Neural cell (in vitro differentiated cells): ENCODE data around the gene RNF213. TPM values are rescaled to one million over a fixed set of nuclear protein-coding genes. Genes with fewer than 3 reads are reported as not detected.

Experiments
- H2AFZ ChIP-seq: fragments of 200-600, 300-800 bp; sonication (generic), shearing (Covaris generic); 2 replicates; pipeline ENCODE4 v1.6.0; 2014; ENCODE audit warnings: low read depth, mild to moderate bottlenecking, antibody characterized with exemption, low read length, moderate library complexity
- H3F3A ChIP-seq: fragments of 200-600 bp; shearing (Covaris generic); 2 replicates; pipeline ENCODE4 v1.6.1; 2016; ENCODE audit warnings: mild to moderate bottlenecking, moderate library complexity, mixed read lengths, antibody characterized with exemption, low read length; ENCODE audit not compliant: insufficient read depth, poor library complexity, severe bottlenecking
- H3K27ac ChIP-seq: fragments of 200-600, 300-800 bp; sonication (generic), shearing (Covaris generic); 2 replicates; pipeline ENCODE4 v1.5.1; 2014; ENCODE audit warnings: mild to moderate bottlenecking, low read length, moderate library complexity
- H3K27me3 ChIP-seq: fragments of 300-800, 200-600 bp; sonication (generic), shearing (Covaris generic); 2 replicates; pipeline ENCODE4 v1.6.0; 2014; ENCODE audit warnings: mild to moderate bottlenecking, low read depth, low read length, moderate library complexity; ENCODE audit not compliant: insufficient read depth
- H3K36me3 ChIP-seq: fragments of 300-800, 200-600 bp; sonication (generic), shearing (Covaris generic); 2 replicates; pipeline ENCODE4 v1.5.1; 2014; ENCODE audit warnings: mild to moderate bottlenecking, antibody characterized with exemption, low read length, moderate library complexity; ENCODE audit not compliant: insufficient read depth
- H3K4me2 ChIP-seq: fragments of 300-800, 200-600 bp; sonication (generic), shearing (Covaris generic); 2 replicates; pipeline ENCODE4 v1.6.0; 2014; ENCODE audit warnings: mild to moderate bottlenecking, low read length
- H3K4me3 ChIP-seq: fragments of 300-800, 200-600 bp; sonication (generic), shearing (Covaris generic); 2 replicates; pipeline ENCODE4 v1.5.1; 2014; ENCODE audit warnings: mild to moderate bottlenecking, low read length, moderate library complexity
- H3K79me2 ChIP-seq: fragments of 200-600 bp; shearing (Covaris generic); replicated peaks from 2 replicates; pipeline ENCODE4 v1.6.0; 2014; ENCODE audit warnings: mild to moderate bottlenecking, low read length, moderate library complexity; ENCODE audit not compliant: insufficient read depth
- H3K9ac ChIP-seq: fragments of 300-800, 200-600 bp; sonication (generic), shearing (Covaris generic); 2 replicates; pipeline ENCODE4 v1.6.1; 2016; ENCODE audit warnings: mild to moderate bottlenecking, low read length, mixed read lengths
- H3K9me2 ChIP-seq: fragments of 200-600 bp; shearing (Covaris generic); 2 replicates; pipeline ENCODE4 v1.6.1; 2016; ENCODE audit warnings: mild to moderate bottlenecking, low read length, mixed read lengths; ENCODE audit not compliant: insufficient read depth
- H3K9me3 ChIP-seq: fragments of 200-600, 300-800 bp; sonication (generic), shearing (Covaris generic); 2 replicates; pipeline ENCODE4 v1.6.1; 2016; ENCODE audit warnings: mild to moderate bottlenecking, mixed run types, low read length, moderate library complexity, mixed read lengths
- H4K20me1 ChIP-seq: fragments of 200-600 bp; shearing (Covaris generic); 2 replicates; pipeline ENCODE4 v1.6.1; 2016; ENCODE audit warnings: mild to moderate bottlenecking, mixed run types; ENCODE audit not compliant: insufficient read depth
- EP300 ChIP-seq: fragments of 450-650 bp; conservative IDR thresholded peaks from 2 replicates; pipeline ENCODE4 v1.6.1; 2014; ENCODE audit warnings: antibody characterized with exemption, mild to moderate bottlenecking, moderate library complexity; ENCODE audit not compliant: poor library complexity, severe bottlenecking
- EZH2 ChIP-seq: fragments of 200-600, 300-800 bp; shearing (Covaris generic), sonication (generic); IDR thresholded peaks from 2 replicates; pipeline ENCODE4 v1.6.1; 2014; ENCODE audit warnings: antibody characterized with exemption, low read length, borderline replicate concordance, mild to moderate bottlenecking; ENCODE audit not compliant: insufficient read depth, poor library complexity, severe bottlenecking
- MXI1 ChIP-seq: fragments of 450-650 bp; conservative IDR thresholded peaks from 2 replicates; pipeline ENCODE4 v1.6.1; 2014; ENCODE audit warnings: antibody characterized with exemption, mild to moderate bottlenecking; ENCODE audit not compliant: poor library complexity, severe bottlenecking
- POLR2AphosphoS5 ChIP-seq: IDR thresholded peaks from 2 replicates; pipeline ENCODE4 v1.6.1; 2012
- RAD21 ChIP-seq: fragments of 450-650 bp; conservative IDR thresholded peaks from 2 replicates; pipeline ENCODE4 v1.6.1; 2014; ENCODE audit warnings: antibody characterized with exemption, mild to moderate bottlenecking, moderate library complexity
- SMC3 ChIP-seq: fragments of 450-650 bp; conservative IDR thresholded peaks from 2 replicates; pipeline ENCODE4 v1.6.1; 2014; ENCODE audit warnings: antibody characterized with exemption, mild to moderate bottlenecking, moderate library complexity; ENCODE audit not compliant: poor library complexity
- TAF1 ChIP-seq: IDR thresholded peaks from 2 replicates; pipeline ENCODE4 v1.6.1; 2012; ENCODE audit warnings: low read depth
- polyA plus RNA-seq: library from polyadenylated mRNA; depleted of rRNA; stranded (reverse); fragments of >200 nt; gene quantifications from 2 replicates; pipeline ENCODE4 v1.2.3, GENCODE V29; 2014
- TF ChIP-seq, protein P1 (sequence below): IDR thresholded peaks from 2 replicates; pipeline ENCODE4 v1.6.1; 2012; ENCODE audit warnings: borderline replicate concordance
- TF ChIP-seq, protein P2 (sequence below): fragments of 450-650 bp; IDR thresholded peaks from 2 replicates; pipeline ENCODE4 v1.5.1; 2014; ENCODE audit warnings: antibody characterized with exemption, mild to moderate bottlenecking, moderate library complexity; ENCODE audit not compliant: poor library complexity, severe bottlenecking

Gene RNF213
- polyA plus RNA-seq, 1 donor from 2014 or later = 1.5 TPM

DNA sequence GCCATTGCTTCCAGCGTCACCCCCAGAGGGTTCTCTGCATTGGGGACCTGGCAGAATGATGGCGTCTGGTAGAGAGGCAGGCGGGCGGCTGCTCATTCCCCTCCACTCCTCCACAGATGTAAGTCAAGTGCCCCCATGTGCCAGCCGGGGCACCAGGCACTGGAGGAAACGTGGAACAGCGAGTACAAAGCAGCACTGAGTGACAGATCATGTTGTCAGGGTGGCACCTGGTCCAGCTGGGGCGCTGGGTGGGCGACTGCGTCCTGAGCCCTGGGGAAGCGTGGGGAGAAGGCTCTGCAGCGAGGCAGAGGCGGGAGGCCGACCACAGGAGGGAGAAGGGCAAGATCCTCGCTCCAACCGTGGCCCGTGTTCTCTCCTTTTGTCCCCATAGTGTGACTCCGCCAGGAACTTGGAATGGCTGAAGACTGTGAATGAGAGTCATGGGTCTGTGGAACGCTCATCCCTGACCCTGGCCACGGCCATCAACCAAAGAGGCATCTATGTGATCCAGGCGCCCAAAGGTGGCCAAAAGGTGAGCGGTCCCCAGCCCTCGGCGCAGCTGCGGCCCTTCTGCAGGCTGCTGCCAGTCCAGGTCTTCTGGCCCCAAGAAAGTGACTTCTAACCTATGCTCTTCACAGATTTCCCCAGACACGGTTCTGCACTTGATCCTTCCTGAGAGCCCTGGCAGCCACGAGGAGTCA, 76.7 kb downstream of the RNF213 start:
- H3K9me3 ChIP-seq = no peaks in the 10 kb centered on the region
- H3K9me2 ChIP-seq = no peaks in the 10 kb centered on the region
- no peak overlapping the region for H3K9ac ChIP-seq
- no peak overlapping the region for H2AFZ ChIP-seq
- no peak overlapping the region for H3K27ac ChIP-seq
- no peaks in the 10 kb centered on the region for H3K36me3 ChIP-seq
- no peak for TF ChIP-seq RAD21
- no peak for TF ChIP-seq EP300
- TF ChIP-seq, protein P1, sequence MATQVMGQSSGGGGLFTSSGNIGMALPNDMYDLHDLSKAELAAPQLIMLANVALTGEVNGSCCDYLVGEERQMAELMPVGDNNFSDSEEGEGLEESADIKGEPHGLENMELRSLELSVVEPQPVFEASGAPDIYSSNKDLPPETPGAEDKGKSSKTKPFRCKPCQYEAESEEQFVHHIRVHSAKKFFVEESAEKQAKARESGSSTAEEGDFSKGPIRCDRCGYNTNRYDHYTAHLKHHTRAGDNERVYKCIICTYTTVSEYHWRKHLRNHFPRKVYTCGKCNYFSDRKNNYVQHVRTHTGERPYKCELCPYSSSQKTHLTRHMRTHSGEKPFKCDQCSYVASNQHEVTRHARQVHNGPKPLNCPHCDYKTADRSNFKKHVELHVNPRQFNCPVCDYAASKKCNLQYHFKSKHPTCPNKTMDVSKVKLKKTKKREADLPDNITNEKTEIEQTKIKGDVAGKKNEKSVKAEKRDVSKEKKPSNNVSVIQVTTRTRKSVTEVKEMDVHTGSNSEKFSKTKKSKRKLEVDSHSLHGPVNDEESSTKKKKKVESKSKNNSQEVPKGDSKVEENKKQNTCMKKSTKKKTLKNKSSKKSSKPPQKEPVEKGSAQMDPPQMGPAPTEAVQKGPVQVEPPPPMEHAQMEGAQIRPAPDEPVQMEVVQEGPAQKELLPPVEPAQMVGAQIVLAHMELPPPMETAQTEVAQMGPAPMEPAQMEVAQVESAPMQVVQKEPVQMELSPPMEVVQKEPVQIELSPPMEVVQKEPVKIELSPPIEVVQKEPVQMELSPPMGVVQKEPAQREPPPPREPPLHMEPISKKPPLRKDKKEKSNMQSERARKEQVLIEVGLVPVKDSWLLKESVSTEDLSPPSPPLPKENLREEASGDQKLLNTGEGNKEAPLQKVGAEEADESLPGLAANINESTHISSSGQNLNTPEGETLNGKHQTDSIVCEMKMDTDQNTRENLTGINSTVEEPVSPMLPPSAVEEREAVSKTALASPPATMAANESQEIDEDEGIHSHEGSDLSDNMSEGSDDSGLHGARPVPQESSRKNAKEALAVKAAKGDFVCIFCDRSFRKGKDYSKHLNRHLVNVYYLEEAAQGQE = no peak
- TF ChIP-seq POLR2AphosphoS5 = no peak
- TF ChIP-seq EZH2 = no peak
- TF ChIP-seq SMC3 = no peak
- TF ChIP-seq, protein P2, sequence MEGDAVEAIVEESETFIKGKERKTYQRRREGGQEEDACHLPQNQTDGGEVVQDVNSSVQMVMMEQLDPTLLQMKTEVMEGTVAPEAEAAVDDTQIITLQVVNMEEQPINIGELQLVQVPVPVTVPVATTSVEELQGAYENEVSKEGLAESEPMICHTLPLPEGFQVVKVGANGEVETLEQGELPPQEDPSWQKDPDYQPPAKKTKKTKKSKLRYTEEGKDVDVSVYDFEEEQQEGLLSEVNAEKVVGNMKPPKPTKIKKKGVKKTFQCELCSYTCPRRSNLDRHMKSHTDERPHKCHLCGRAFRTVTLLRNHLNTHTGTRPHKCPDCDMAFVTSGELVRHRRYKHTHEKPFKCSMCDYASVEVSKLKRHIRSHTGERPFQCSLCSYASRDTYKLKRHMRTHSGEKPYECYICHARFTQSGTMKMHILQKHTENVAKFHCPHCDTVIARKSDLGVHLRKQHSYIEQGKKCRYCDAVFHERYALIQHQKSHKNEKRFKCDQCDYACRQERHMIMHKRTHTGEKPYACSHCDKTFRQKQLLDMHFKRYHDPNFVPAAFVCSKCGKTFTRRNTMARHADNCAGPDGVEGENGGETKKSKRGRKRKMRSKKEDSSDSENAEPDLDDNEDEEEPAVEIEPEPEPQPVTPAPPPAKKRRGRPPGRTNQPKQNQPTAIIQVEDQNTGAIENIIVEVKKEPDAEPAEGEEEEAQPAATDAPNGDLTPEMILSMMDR = no peak
- TF ChIP-seq MXI1 = no peak
- no peak for TF ChIP-seq TAF1
- H3K4me3 ChIP-seq = no peak overlapping the region
- no peaks in the 10 kb centered on the region for H3F3A ChIP-seq
- H3K4me2 ChIP-seq = no peak overlapping the region
- no peaks in the 10 kb centered on the region for H3K27me3 ChIP-seq
- no peaks in the 10 kb centered on the region for H3K79me2 ChIP-seq
- no peaks in the 10 kb centered on the region for H4K20me1 ChIP-seq

DNA sequence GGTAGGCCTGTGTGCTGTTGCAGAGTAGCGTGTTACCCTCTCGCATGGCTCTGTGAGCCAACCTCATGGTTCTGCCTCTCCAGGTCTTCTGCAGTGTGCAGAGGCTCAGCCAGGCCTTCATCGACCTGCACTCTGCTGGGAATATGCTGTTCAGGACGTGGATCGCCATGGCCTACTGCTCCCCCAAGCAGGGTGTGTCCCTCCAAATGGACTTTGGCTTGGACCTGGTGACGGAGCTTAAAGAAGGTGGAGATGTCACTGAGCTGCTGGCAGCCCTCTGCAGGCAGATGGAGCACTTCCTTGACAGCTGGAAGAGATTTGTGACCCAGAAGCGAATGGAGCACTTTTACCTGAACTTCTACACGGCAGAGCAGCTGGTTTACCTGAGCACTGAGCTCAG, 78.5 kb downstream of the RNF213 start:
- Histone ChIP-seq H3K4me3 (no peak overlapping the region), H3K9ac (no peak overlapping the region), H3F3A (no peaks in the 10 kb centered on the region), H4K20me1 (no peaks in the 10 kb centered on the region), H3K79me2 (no peaks in the 10 kb centered on the region), H3K27me3 (no peaks in the 10 kb centered on the region), H3K36me3 (no peaks in the 10 kb centered on the region), H3K27ac (no peak overlapping the region), H3K9me2 (no peaks in the 10 kb centered on the region), H2AFZ (no peak overlapping the region), H3K9me3 (no peaks in the 10 kb centered on the region), H3K4me2 (no peak overlapping the region)
- TF ChIP-seq RAD21 (no peak), TAF1 (no peak), POLR2AphosphoS5 (no peak), SMC3 (no peak), MXI1 (no peak), EZH2 (no peak), EP300 (no peak)
- TF ChIP-seq, protein P1 = no peak
- TF ChIP-seq, protein P2 = no peak
